SK-N-SH (cell line): ENCODE data around the gene ZC3H10. TPM values are rescaled to one million over a fixed set of nuclear protein-coding genes. Genes with fewer than 3 reads are reported as not detected.

Experiments
- CTCF ChIA-PET: fragments of 300-600, 350-600 bp; formaldehyde crosslinking; extraction: SDS; loops from one replicate; lab custom pipeline; 2021; lab: Yijun Ruan, JAX
- POLR2A ChIA-PET: fragments of 350-600 bp; sonication (Branson Sonifier 250); formaldehyde crosslinking; extraction: SDS; loops from one replicate; lab custom pipeline; 2020; ENCODE audit warnings: antibody characterized with exemption, inconsistent platforms; lab: Yijun Ruan, JAX
- DNase-seq: peaks from one replicate; pipeline ENCODE4 v3.0.0; 2012
- H2AFZ ChIP-seq: fragments of 200-600 bp; sonication (generic); 2 replicates; pipeline ENCODE4 v1.8.1; 2016; ENCODE audit warnings: antibody characterized with exemption, mild to moderate bottlenecking, low read depth
- H3F3A ChIP-seq: fragments of 200-600 bp; sonication (generic); replicated peaks from 2 replicates; pipeline ENCODE3; 2016; ENCODE audit warnings: antibody characterized with exemption, mild to moderate bottlenecking; ENCODE audit not compliant: insufficient read depth
- H3K27ac ChIP-seq, 2 experiments: fragments of 200-500 bp in 1 of 2; fragments of 200-600 bp in 1 of 2; sonication (Bioruptor generic) in 1 of 2; sonication (generic), shearing (Covaris generic) in 1 of 2; 2 replicates each; pipeline versions ENCODE4 v1.5.1 to v1.6.1; 2014 to 2016; ENCODE audit warnings: low read depth in 2 of 2, inconsistent platforms in 1 of 2, low read length in 1 of 2, mild to moderate bottlenecking in 1 of 2, mixed read lengths in 1 of 2
- H3K27me3 ChIP-seq: fragments of 200-600 bp; sonication (generic), shearing (Covaris generic); 2 replicates; pipeline ENCODE4 v1.6.1; 2016; ENCODE audit warnings: mixed run types; ENCODE audit not compliant: insufficient read depth
- H3K36me3 ChIP-seq, 2 experiments: fragments of 200-500 bp in 1 of 2; fragments of 200-600 bp in 1 of 2; sonication (Bioruptor generic) in 1 of 2; sonication (generic) in 1 of 2; replicated peaks in 1 of 2; 2 replicates each; pipeline versions ENCODE3 to v1.5.1; 2014 to 2016; ENCODE audit warnings: low read length in 1 of 2, mild to moderate bottlenecking in 1 of 2; ENCODE audit not compliant: insufficient read depth in 2 of 2, control insufficient read depth in 1 of 2
- H3K4me1 ChIP-seq, 2 experiments: fragments of 200-500 bp in 1 of 2; fragments of 200-600 bp in 1 of 2; sonication (Bioruptor generic) in 1 of 2; sonication (generic), shearing (Covaris generic) in 1 of 2; 2 replicates each; pipeline versions ENCODE4 v1.5.1 to v1.6.1; 2014 to 2016; ENCODE audit warnings: low read depth in 1 of 2, low read length in 1 of 2, mixed run types in 1 of 2; ENCODE audit not compliant: insufficient read depth in 2 of 2, control insufficient read depth in 1 of 2
- H3K4me2 ChIP-seq: fragments of 200-600 bp; sonication (generic), shearing (Covaris generic); 2 replicates; pipeline ENCODE4 v1.6.1; 2017; ENCODE audit warnings: mixed run types
- H3K4me3 ChIP-seq, 2 experiments: fragments of 200-500 bp in 1 of 2; fragments of 200-600 bp in 1 of 2; sonication (Bioruptor generic) in 1 of 2; sonication (generic), shearing (Covaris generic) in 1 of 2; 2 replicates each; pipeline versions ENCODE4 v1.5.1 to v1.8.1; 2014 to 2016; ENCODE audit warnings: low read depth in 2 of 2, inconsistent platforms in 1 of 2, low read length in 1 of 2, mild to moderate bottlenecking in 1 of 2, mixed read lengths in 1 of 2, moderate library complexity in 1 of 2
- H3K79me2 ChIP-seq: fragments of 200-600 bp; sonication (generic); 2 replicates; pipeline ENCODE4 v1.8.1; 2017; ENCODE audit warnings: mild to moderate bottlenecking; ENCODE audit not compliant: insufficient read depth
- H3K9ac ChIP-seq: fragments of 200-600 bp; sonication (generic); 2 replicates; pipeline ENCODE4 v1.6.1; 2017; ENCODE audit warnings: mixed run types
- H3K9me2 ChIP-seq: fragments of 200-600 bp; sonication (generic); 2 replicates; pipeline ENCODE4 v1.6.1; 2017; ENCODE audit warnings: mixed run types
- H3K9me3 ChIP-seq: fragments of 200-600 bp; sonication (generic); 2 replicates; pipeline ENCODE4 v1.6.1; 2017; ENCODE audit warnings: mixed run types, mild to moderate bottlenecking, moderate library complexity
- H4K20me1 ChIP-seq: fragments of 200-600 bp; sonication (generic); 2 replicates; pipeline ENCODE4 v1.6.1; 2017; ENCODE audit warnings: mild to moderate bottlenecking, mixed run types; ENCODE audit not compliant: insufficient read depth
- CHD2 ChIP-seq: fragments of 150-350 bp; IDR thresholded peaks from 2 replicates; pipeline ENCODE4 v1.6.1; 2018; ENCODE audit warnings: low read length; ENCODE audit not compliant: partially characterized antibody
- ELF1 ChIP-seq: IDR thresholded peaks from 2 replicates; pipeline ENCODE4 v1.4.0; 2012
- EP300 ChIP-seq, 2 experiments: IDR thresholded peaks; 2 replicates each; pipeline versions ENCODE4 v1.4.0 to v1.6.1; 2012; ENCODE audit warnings: borderline replicate concordance in 1 of 2, low read depth in 1 of 2, low read length in 1 of 2
- EZH2phosphoT487 ChIP-seq: fragments of 200-600 bp; sonication (generic); IDR thresholded peaks from 2 replicates; pipeline ENCODE4 v1.6.1; 2017; ENCODE audit warnings: low read depth, mixed run types, mild to moderate bottlenecking, antibody characterized with exemption, moderate library complexity, borderline replicate concordance
- FOSL2 ChIP-seq: IDR thresholded peaks from 2 replicates; pipeline ENCODE4 v1.4.0; 2012; ENCODE audit warnings: low read depth, mild to moderate bottlenecking, moderate library complexity, borderline replicate concordance
- FOXJ3 ChIP-seq: sonication (generic); formaldehyde crosslinking; IDR thresholded peaks from 2 replicates; pipeline ENCODE4 v1.5.1; 2020; ENCODE audit warnings: mild to moderate bottlenecking, missing genetic modification reagents
- GATA2 ChIP-seq: sonication (generic); formaldehyde crosslinking; IDR thresholded peaks from 2 replicates; pipeline ENCODE4 v1.5.0; 2020; ENCODE audit warnings: mild to moderate bottlenecking, missing genetic modification reagents
- JUND ChIP-seq: IDR thresholded peaks from 2 replicates; pipeline ENCODE4 v1.4.0; 2012
- MEF2A ChIP-seq: IDR thresholded peaks from 2 replicates; pipeline ENCODE4 v1.4.0; 2012; ENCODE audit warnings: low read depth, borderline replicate concordance
- MXI1 ChIP-seq: IDR thresholded peaks from 2 replicates; pipeline ENCODE4 v1.6.1; 2012; ENCODE audit warnings: mild to moderate bottlenecking, low read depth, low read length, improper control_type of control experiment
- NRF1 ChIP-seq: IDR thresholded peaks from 2 replicates; pipeline ENCODE4 v1.6.1; 2012; ENCODE audit warnings: low read depth, mild to moderate bottlenecking, low read length
- POLR2AphosphoS5 ChIP-seq: IDR thresholded peaks from 2 replicates; pipeline ENCODE4 v1.6.1; 2012; ENCODE audit warnings: low read depth, low read length
- RAD21 ChIP-seq: IDR thresholded peaks from 2 replicates; pipeline ENCODE4 v1.6.1; 2012; ENCODE audit warnings: mild to moderate bottlenecking, low read length
- RCOR1 ChIP-seq: fragments of 150-350 bp; IDR thresholded peaks from 2 replicates; pipeline ENCODE4 v1.6.1; 2017; ENCODE audit warnings: antibody characterized with exemption, low read length
- TAF1 ChIP-seq: IDR thresholded peaks from 2 replicates; pipeline ENCODE4 v1.6.1; 2012; ENCODE audit warnings: low read depth, mild to moderate bottlenecking, low read length, moderate library complexity, borderline replicate concordance
- TCF12 ChIP-seq: IDR thresholded peaks from 2 replicates; pipeline ENCODE4 v1.4.0; 2012
- YY1 ChIP-seq: IDR thresholded peaks from 2 replicates; pipeline ENCODE4 v1.4.0; 2012; ENCODE audit warnings: low read depth, mild to moderate bottlenecking
- WGBS: methylation state at CpG from one replicate; pipeline ENCODE4 v1.1.6; 2017; ENCODE audit warnings: low lambda C conversion rate; 5-methylcytosine and 5-hydroxymethylcytosine counted together
- polyA plus RNA-seq, 3 experiments: library from polyadenylated mRNA; depleted of rRNA; stranded (reverse); fragments of >200 nt; gene quantifications; 2 replicates each; pipeline ENCODE4 v1.2.3, GENCODE V29; 2012
- TF ChIP-seq, protein P1 (sequence below): fragments of 150-350 bp; IDR thresholded peaks from 2 replicates; pipeline ENCODE4 v1.6.1; 2016; ENCODE audit warnings: mild to moderate bottlenecking, low read depth, low read length
- TF ChIP-seq, protein P2 (sequence below): IDR thresholded peaks from 2 replicates; pipeline ENCODE4 v1.4.0; 2012; ENCODE audit warnings: low read depth
- TF ChIP-seq, protein P3 (sequence below): IDR thresholded peaks from 2 replicates; pipeline ENCODE4 v1.6.1; 2012; ENCODE audit warnings: mild to moderate bottlenecking, low read depth, low read length, moderate library complexity

Gene ZC3H10
- polyA plus RNA-seq, 1 of the 3 experiments (the other 2 are of a cell fraction): 2.0 TPM

DNA sequence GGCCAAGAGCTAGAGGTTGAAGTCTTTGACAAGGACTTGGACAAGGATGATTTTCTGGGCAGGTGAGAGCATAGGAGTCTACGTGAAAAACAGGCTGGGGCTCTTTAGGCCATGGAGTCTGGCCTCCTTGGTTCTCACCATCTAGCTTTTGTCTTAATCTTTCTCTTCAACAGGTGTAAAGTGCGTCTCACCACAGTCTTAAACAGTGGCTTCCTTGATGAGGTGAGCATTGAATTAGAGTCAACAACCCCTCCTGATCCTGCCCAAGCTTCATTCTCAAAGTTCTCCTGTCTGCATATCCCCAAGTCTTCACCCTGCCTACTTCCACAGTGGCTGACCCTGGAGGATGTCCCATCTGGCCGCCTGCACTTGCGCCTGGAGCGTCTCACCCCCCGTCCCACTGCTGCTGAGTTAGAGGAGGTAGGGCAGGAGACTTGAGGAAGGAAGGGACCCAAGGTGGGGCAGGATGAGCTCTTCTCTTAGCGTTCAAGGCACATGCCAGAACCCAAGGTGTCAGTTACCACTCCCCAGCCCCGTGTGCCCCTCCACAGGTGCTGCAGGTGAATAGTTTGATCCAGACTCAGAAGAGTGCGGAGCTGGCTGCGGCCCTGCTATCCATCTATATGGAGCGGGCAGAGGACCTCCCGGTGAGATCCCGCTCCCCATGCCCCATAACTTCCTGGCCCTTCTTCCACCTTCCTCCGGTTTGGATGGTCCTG, 19.9 kb downstream of the ZC3H10 start:
- Histone ChIP-seq H3K4me3 (no peak overlapping the region), H2AFZ (no peak overlapping the region), H3K4me2 (no peak overlapping the region), H3K27me3 (no peaks in the 10 kb centered on the region), H3K27ac (no peak overlapping the region), H3K4me1 (no peaks in the 10 kb centered on the region), H3K9me3 (no peaks in the 10 kb centered on the region), H3K79me2 (no peaks in the 10 kb centered on the region; the same call in 1 of the 2 replicates), H3K9ac (no peak overlapping the region), H4K20me1 (no peaks in the 10 kb centered on the region), H3K9me2 (no peaks in the 10 kb centered on the region), H3K36me3 (peaks cover 56 to 60% of the 10 kb centered on the region in 2 experiments), H3F3A (peaks cover 5% of the 10 kb centered on the region)
- 97% methylated on average over 11 of the region's 14 CpGs for WGBS
- TF ChIP-seq ELF1 (no peak), YY1 (no peak), MEF2A (no peak), MXI1 (no peak), NRF1 (no peak), GATA2 (CRISPR knock-in tag) (no peak), EZH2phosphoT487 (no peak), TCF12 (no peak), TAF1 (no peak), POLR2AphosphoS5 (no peak), FOSL2 (no peak), JUND (no peak), RAD21 (no peak)
- TF ChIP-seq, protein P1, sequence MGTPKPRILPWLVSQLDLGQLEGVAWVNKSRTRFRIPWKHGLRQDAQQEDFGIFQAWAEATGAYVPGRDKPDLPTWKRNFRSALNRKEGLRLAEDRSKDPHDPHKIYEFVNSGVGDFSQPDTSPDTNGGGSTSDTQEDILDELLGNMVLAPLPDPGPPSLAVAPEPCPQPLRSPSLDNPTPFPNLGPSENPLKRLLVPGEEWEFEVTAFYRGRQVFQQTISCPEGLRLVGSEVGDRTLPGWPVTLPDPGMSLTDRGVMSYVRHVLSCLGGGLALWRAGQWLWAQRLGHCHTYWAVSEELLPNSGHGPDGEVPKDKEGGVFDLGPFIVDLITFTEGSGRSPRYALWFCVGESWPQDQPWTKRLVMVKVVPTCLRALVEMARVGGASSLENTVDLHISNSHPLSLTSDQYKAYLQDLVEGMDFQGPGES: no peak
- TF ChIP-seq, protein P2, sequence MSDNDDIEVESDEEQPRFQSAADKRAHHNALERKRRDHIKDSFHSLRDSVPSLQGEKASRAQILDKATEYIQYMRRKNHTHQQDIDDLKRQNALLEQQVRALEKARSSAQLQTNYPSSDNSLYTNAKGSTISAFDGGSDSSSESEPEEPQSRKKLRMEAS: no peak
- ChIA-PET CTCF (interaction anchor here (1.0 to 3.4 kb wide), 4 partner anchors 8 to 52 kb away, joined by 3 to 15 read pairs (median 4); partner anchors contain the start of genes MYL6B and SMARCC2), POLR2A (interaction anchor here (1.1 kb wide), 1 partner anchor 10 kb away, joined by 4 read pairs; the partner anchor contains the start of gene ESYT1)
- DNase-seq: no peak

DNA sequence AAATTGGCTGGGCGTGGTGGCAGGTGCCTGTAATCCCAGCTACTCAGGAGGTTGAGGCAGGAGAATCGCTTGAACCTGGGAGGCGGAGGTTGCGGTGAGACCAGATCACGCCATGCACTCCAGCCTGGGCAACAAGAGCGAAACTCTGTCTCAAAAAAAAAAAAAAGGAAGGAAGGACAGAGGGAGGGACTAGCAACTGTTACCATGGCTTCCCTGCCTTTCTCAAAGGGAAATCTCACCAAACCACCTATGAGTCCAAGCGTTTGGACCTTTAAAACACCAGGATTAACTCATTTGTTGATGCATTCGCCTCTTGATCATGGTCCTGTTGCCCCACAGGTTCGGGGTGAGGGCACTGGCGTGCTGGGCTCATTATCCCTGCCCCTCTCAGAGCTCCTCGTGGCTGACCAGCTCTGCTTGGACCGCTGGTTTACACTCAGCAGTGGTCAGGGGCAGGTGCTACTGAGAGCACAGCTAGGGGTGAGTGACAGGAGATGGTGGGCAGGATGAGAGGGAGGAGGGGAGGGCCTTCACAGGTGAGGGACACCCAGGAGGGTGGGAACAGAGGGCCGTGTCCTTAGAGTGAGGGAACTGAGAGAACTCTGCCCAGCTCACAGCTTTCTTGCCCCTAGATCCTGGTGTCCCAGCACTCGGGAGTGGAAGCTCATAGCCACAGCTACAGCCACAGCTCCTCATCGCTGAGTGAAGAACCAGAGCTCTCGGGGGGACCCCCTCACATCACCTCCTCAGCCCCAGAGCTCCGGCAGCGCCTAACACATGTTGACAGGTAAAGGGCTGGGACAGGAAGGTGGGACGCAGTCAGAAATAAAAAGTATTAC, 24.1 kb downstream of the ZC3H10 start:
- Histone ChIP-seq H3K9me3 (no peaks in the 10 kb centered on the region), H3K4me3 (no peak overlapping the region), H3F3A (peaks cover 15% of the 10 kb centered on the region), H3K27ac (no peak overlapping the region), H3K4me1 (peaks cover 0 to 2% of the 10 kb centered on the region in 2 experiments; a peak in 1 of 4 replicates), H3K9me2 (no peaks in the 10 kb centered on the region), H3K79me2 (no peaks in the 10 kb centered on the region), H4K20me1 (no peaks in the 10 kb centered on the region), H3K4me2 (no peak overlapping the region), H3K9ac (no peak overlapping the region), H3K27me3 (no peaks in the 10 kb centered on the region), H2AFZ (no peak overlapping the region), H3K36me3 (peaks cover 30 to 57% of the 10 kb centered on the region in 2 experiments)
- ChIA-PET CTCF (interaction anchor here (1.7 to 4.0 kb wide), 4 partner anchors 10 to 146 kb away, joined by 4 to 16 read pairs (median 12); partner anchors contain the start of genes MYL6B, SMARCC2 and ZC3H10), POLR2A (interaction anchor here (0.6 to 1.0 kb wide), 4 partner anchors 9 to 142 kb away, joined by 3 to 7 read pairs (median 4); partner anchors contain the start of gene ESYT1)
- WGBS: 94% methylated on average over 19 of the region's 19 CpGs
- no peak for DNase-seq
- TF ChIP-seq, protein P3, sequence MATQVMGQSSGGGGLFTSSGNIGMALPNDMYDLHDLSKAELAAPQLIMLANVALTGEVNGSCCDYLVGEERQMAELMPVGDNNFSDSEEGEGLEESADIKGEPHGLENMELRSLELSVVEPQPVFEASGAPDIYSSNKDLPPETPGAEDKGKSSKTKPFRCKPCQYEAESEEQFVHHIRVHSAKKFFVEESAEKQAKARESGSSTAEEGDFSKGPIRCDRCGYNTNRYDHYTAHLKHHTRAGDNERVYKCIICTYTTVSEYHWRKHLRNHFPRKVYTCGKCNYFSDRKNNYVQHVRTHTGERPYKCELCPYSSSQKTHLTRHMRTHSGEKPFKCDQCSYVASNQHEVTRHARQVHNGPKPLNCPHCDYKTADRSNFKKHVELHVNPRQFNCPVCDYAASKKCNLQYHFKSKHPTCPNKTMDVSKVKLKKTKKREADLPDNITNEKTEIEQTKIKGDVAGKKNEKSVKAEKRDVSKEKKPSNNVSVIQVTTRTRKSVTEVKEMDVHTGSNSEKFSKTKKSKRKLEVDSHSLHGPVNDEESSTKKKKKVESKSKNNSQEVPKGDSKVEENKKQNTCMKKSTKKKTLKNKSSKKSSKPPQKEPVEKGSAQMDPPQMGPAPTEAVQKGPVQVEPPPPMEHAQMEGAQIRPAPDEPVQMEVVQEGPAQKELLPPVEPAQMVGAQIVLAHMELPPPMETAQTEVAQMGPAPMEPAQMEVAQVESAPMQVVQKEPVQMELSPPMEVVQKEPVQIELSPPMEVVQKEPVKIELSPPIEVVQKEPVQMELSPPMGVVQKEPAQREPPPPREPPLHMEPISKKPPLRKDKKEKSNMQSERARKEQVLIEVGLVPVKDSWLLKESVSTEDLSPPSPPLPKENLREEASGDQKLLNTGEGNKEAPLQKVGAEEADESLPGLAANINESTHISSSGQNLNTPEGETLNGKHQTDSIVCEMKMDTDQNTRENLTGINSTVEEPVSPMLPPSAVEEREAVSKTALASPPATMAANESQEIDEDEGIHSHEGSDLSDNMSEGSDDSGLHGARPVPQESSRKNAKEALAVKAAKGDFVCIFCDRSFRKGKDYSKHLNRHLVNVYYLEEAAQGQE: no peak
- no peak for TF ChIP-seq FOXJ3
- TF ChIP-seq CHD2: no peak
- no peak for TF ChIP-seq RCOR1
- no peak for TF ChIP-seq GATA2 (CRISPR knock-in tag)
- no peak for TF ChIP-seq YY1
- TF ChIP-seq EP300 (IDR thresholded peaks at IDR 0.05; ENCODE audit: borderline replicate concordance in 1 of 2, low read depth in 1 of 2, low read length in 1 of 2): no peak
- TF ChIP-seq NRF1: no peak
